H1 (cell line): ENCODE data around the gene CNTF. TPM values are rescaled to one million over a fixed set of nuclear protein-coding genes. Genes with fewer than 3 reads are reported as not detected.

ENCODE experiments used
- ASH2L ChIP-seq: fragments of 200-600, 300-600 bp; sonication (generic); IDR thresholded peaks from one replicate; pipeline ENCODE4 v1.7.1; 2017; ENCODE audit warnings: low read length
- JUND ChIP-seq: IDR thresholded peaks from 2 replicates; pipeline ENCODE4 v1.6.1; 2011; ENCODE audit warnings: mild to moderate bottlenecking, improper control_type of control experiment, low read length
- KDM5A ChIP-seq: fragments of 200-600 bp; IDR thresholded peaks from 2 replicates; pipeline ENCODE4 v1.7.1; 2012; ENCODE audit warnings: mild to moderate bottlenecking, low read length, inconsistent platforms, mixed read lengths
- NRF1 ChIP-seq: IDR thresholded peaks from 2 replicates; pipeline ENCODE4 v1.6.1; 2011; ENCODE audit warnings: mild to moderate bottlenecking, low read depth, low read length, improper control_type of control experiment
- PHF8 ChIP-seq: fragments of 200-600 bp; sonication (generic); conservative IDR thresholded peaks from 2 replicates; pipeline ENCODE4 v1.7.1; 2012; ENCODE audit warnings: low read depth, mild to moderate bottlenecking, inconsistent platforms, low read length, moderate library complexity
- SUZ12 ChIP-seq: fragments of 200-600 bp; sonication (generic); IDR thresholded peaks from 2 replicates; pipeline ENCODE4 v1.6.1; 2012; ENCODE audit warnings: mild to moderate bottlenecking, inconsistent platforms, low read length, moderate library complexity, mixed read lengths
- TAF1 ChIP-seq: IDR thresholded peaks from 2 replicates; pipeline ENCODE4 v1.6.1; 2011; ENCODE audit warnings: mild to moderate bottlenecking, low read depth, low read length
- polyA plus RNA-seq, 7 experiments: library from polyadenylated mRNA; depleted of rRNA in 3 of 7; stranded (reverse) in 5 of 7; unstranded in 2 of 7; fragments of >200 nt in 5 of 7; fragments of 200-250 nt in 2 of 7; gene quantifications; 1 replicate in 5 of 7; 2 replicates in 1 of 7; 4 replicates in 1 of 7; pipeline versions ENCODE4 v1.2.1 to v1.2.3, GENCODE V29; 2011 to 2013; ENCODE audit warnings: missing spikeins in 2 of 7, mixed read lengths in 2 of 7
- total RNA-seq: library from RNA; stranded (reverse); fragmentation: NEBNext Ultra II Directional; extraction: Animal tissue kit (Norgen Biotek cat#: 25700); gene quantifications from 2 replicates; pipeline ENCODE4 v1.2.1, GENCODE V29; 2021
- TF ChIP-seq, protein P1 (sequence below): fragments of 300-600 bp; sonication (generic); IDR thresholded peaks from 2 replicates; pipeline ENCODE4 v1.7.1; 2012; ENCODE audit warnings: low read length, moderate library complexity, mild to moderate bottlenecking, inconsistent platforms; ENCODE audit not compliant: insufficient replicate concordance

The CNTF gene
- total and polyA plus RNA-seq, 2 of the 8 experiments (the other 6 are each of a cell fraction or from before 2014, with no cell fraction given), result 0.41 to 1.5 TPM

DNA sequence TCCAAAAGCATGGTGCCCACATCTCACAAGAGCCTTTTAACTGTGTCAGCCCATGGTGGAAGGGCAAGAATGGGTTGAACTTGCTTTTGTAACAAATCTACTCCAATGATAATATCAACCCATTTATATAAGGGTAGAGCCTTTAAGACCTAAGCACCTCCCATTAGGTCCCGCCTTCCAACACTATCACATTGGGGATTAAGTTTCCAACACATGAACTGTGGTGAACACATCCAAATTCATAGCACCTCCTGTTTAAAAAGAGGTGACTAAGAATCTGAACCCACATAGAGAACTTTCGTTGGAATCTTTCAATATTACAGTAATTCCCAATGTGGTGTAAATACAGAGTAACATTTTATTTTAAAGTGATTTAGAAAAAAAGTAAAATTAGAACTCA lies 9.2 kb upstream of the CNTF start (continued):
- TF ChIP-seq TAF1 (no peak), NRF1 (no peak), JUND (no peak), PHF8 (no peak), KDM5A (no peak), SUZ12 (no peak), ASH2L (no peak)
- TF ChIP-seq, protein P1, sequence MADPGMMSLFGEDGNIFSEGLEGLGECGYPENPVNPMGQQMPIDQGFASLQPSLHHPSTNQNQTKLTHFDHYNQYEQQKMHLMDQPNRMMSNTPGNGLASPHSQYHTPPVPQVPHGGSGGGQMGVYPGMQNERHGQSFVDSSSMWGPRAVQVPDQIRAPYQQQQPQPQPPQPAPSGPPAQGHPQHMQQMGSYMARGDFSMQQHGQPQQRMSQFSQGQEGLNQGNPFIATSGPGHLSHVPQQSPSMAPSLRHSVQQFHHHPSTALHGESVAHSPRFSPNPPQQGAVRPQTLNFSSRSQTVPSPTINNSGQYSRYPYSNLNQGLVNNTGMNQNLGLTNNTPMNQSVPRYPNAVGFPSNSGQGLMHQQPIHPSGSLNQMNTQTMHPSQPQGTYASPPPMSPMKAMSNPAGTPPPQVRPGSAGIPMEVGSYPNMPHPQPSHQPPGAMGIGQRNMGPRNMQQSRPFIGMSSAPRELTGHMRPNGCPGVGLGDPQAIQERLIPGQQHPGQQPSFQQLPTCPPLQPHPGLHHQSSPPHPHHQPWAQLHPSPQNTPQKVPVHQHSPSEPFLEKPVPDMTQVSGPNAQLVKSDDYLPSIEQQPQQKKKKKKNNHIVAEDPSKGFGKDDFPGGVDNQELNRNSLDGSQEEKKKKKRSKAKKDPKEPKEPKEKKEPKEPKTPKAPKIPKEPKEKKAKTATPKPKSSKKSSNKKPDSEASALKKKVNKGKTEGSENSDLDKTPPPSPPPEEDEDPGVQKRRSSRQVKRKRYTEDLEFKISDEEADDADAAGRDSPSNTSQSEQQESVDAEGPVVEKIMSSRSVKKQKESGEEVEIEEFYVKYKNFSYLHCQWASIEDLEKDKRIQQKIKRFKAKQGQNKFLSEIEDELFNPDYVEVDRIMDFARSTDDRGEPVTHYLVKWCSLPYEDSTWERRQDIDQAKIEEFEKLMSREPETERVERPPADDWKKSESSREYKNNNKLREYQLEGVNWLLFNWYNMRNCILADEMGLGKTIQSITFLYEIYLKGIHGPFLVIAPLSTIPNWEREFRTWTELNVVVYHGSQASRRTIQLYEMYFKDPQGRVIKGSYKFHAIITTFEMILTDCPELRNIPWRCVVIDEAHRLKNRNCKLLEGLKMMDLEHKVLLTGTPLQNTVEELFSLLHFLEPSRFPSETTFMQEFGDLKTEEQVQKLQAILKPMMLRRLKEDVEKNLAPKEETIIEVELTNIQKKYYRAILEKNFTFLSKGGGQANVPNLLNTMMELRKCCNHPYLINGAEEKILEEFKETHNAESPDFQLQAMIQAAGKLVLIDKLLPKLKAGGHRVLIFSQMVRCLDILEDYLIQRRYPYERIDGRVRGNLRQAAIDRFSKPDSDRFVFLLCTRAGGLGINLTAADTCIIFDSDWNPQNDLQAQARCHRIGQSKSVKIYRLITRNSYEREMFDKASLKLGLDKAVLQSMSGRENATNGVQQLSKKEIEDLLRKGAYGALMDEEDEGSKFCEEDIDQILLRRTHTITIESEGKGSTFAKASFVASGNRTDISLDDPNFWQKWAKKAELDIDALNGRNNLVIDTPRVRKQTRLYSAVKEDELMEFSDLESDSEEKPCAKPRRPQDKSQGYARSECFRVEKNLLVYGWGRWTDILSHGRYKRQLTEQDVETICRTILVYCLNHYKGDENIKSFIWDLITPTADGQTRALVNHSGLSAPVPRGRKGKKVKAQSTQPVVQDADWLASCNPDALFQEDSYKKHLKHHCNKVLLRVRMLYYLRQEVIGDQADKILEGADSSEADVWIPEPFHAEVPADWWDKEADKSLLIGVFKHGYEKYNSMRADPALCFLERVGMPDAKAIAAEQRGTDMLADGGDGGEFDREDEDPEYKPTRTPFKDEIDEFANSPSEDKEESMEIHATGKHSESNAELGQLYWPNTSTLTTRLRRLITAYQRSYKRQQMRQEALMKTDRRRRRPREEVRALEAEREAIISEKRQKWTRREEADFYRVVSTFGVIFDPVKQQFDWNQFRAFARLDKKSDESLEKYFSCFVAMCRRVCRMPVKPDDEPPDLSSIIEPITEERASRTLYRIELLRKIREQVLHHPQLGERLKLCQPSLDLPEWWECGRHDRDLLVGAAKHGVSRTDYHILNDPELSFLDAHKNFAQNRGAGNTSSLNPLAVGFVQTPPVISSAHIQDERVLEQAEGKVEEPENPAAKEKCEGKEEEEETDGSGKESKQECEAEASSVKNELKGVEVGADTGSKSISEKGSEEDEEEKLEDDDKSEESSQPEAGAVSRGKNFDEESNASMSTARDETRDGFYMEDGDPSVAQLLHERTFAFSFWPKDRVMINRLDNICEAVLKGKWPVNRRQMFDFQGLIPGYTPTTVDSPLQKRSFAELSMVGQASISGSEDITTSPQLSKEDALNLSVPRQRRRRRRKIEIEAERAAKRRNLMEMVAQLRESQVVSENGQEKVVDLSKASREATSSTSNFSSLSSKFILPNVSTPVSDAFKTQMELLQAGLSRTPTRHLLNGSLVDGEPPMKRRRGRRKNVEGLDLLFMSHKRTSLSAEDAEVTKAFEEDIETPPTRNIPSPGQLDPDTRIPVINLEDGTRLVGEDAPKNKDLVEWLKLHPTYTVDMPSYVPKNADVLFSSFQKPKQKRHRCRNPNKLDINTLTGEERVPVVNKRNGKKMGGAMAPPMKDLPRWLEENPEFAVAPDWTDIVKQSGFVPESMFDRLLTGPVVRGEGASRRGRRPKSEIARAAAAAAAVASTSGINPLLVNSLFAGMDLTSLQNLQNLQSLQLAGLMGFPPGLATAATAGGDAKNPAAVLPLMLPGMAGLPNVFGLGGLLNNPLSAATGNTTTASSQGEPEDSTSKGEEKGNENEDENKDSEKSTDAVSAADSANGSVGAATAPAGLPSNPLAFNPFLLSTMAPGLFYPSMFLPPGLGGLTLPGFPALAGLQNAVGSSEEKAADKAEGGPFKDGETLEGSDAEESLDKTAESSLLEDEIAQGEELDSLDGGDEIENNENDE, result no peak
